GM23338 (cell line): ENCODE data around the gene ZMYND11. TPM values are rescaled to one million over a fixed set of nuclear protein-coding genes. Genes with fewer than 3 reads are reported as not detected.

ENCODE experiments used
- ATAC-seq: fragments of 200-7000 bp; cut with Tn5 transposase; 3 replicates; pipeline ENCODE4 v1.9.1; 2020
- DNase-seq: peaks from one replicate; pipeline ENCODE4 v3.0.0-alpha.2; 2015; ENCODE audit warnings: low spot score
- H2AFZ ChIP-seq: fragments of 200-600 bp; sonication (generic); 2 replicates; pipeline ENCODE4 v1.8.0; 2016; ENCODE audit warnings: antibody characterized with exemption, mild to moderate bottlenecking, moderate library complexity
- H3F3A ChIP-seq: fragments of 200-600 bp; sonication (generic); replicated peaks from 2 replicates; pipeline ENCODE4 v1.8.0; 2017; ENCODE audit warnings: antibody characterized with exemption, mixed run types, low read depth
- H3K27ac ChIP-seq: fragments of 200-600 bp; sonication (generic); 2 replicates; pipeline ENCODE4 v1.6.1; 2016; ENCODE audit warnings: low read depth
- H3K27me3 ChIP-seq: fragments of 200-600 bp; sonication (generic); 2 replicates; pipeline ENCODE4 v1.8.0; 2016; ENCODE audit warnings: mild to moderate bottlenecking, mixed run types, moderate library complexity; ENCODE audit not compliant: insufficient read depth
- H3K36me3 ChIP-seq: fragments of 200-600 bp; sonication (generic); 2 replicates; pipeline ENCODE4 v1.8.0; 2016; ENCODE audit warnings: mild to moderate bottlenecking; ENCODE audit not compliant: insufficient read depth
- H3K4me1 ChIP-seq: fragments of 200-600 bp; sonication (generic); 2 replicates; pipeline ENCODE4 v1.8.0; 2016; ENCODE audit warnings: mild to moderate bottlenecking, moderate library complexity; ENCODE audit not compliant: insufficient read depth
- H3K4me2 ChIP-seq: fragments of 200-600 bp; sonication (generic); 2 replicates; pipeline ENCODE4 v1.7.1; 2017; ENCODE audit warnings: mixed run types
- H3K4me3 ChIP-seq: fragments of 200-600 bp; sonication (generic); 2 replicates; pipeline ENCODE4 v1.6.1; 2016; ENCODE audit warnings: mixed run types
- H3K79me2 ChIP-seq: fragments of 200-600 bp; sonication (generic); replicated peaks from 2 replicates; pipeline ENCODE4 v1.8.0; 2017; ENCODE audit warnings: mild to moderate bottlenecking; ENCODE audit not compliant: insufficient read depth
- H3K9me2 ChIP-seq: fragments of 200-600 bp; sonication (generic); 2 replicates; pipeline ENCODE4 v1.8.0; 2017; ENCODE audit not compliant: insufficient read depth
- H4K20me1 ChIP-seq: fragments of 200-600 bp; sonication (generic); replicated peaks from 2 replicates; pipeline ENCODE4 v1.8.0; 2017; ENCODE audit warnings: mild to moderate bottlenecking; ENCODE audit not compliant: insufficient read depth
- H3K27ac Mint-ChIP-seq: 2 replicates; pipeline ENCODE4 v1.8.0; 2020; ENCODE audit warnings: inconsistent platforms, mild to moderate bottlenecking, moderate library complexity, mixed read lengths
- H3K27me3 Mint-ChIP-seq: 3 replicates; pipeline ENCODE4 v1.8.0; 2022; ENCODE audit warnings: low read depth, mild to moderate bottlenecking, moderate library complexity, mixed read lengths, inconsistent platforms; ENCODE audit not compliant: insufficient read depth, poor library complexity
- H3K36me3 Mint-ChIP-seq: 3 replicates; pipeline ENCODE4 v1.8.0; 2021; ENCODE audit warnings: low read depth, mild to moderate bottlenecking, inconsistent platforms, moderate library complexity, mixed read lengths
- H3K4me1 Mint-ChIP-seq: 3 replicates; pipeline ENCODE4 v1.8.0; 2020; ENCODE audit warnings: mild to moderate bottlenecking, inconsistent platforms, mixed read lengths
- H3K4me3 Mint-ChIP-seq: 3 replicates; pipeline ENCODE4 v1.8.0; 2021; ENCODE audit warnings: moderate library complexity, mild to moderate bottlenecking, inconsistent platforms, mixed read lengths
- H3K9me3 Mint-ChIP-seq: 3 replicates; pipeline ENCODE4 v1.8.0; 2020; ENCODE audit warnings: moderate library complexity, mild to moderate bottlenecking, inconsistent platforms, mixed read lengths
- CTCF ChIP-seq, 2 experiments: fragments of 200-600 bp in 1 of 2; sonication (generic) in 1 of 2; conservative IDR thresholded peaks; 2 replicates each; pipeline versions ENCODE4 v1.5.1 to v1.6.1; 2016 to 2017; ENCODE audit warnings: antibody characterized with exemption in 2 of 2, low read depth in 2 of 2, mild to moderate bottlenecking in 2 of 2, moderate library complexity in 1 of 2
- ETS1 ChIP-seq: IDR thresholded peaks from 2 replicates; pipeline ENCODE4 v1.6.1; 2016; ENCODE audit warnings: antibody characterized with exemption
- EZH2 ChIP-seq: fragments of 200-600 bp; sonication (generic); IDR thresholded peaks from one replicate; pipeline ENCODE4 v1.8.0; 2017; ENCODE audit warnings: antibody characterized with exemption, mild to moderate bottlenecking, low read depth; ENCODE audit not compliant: unreplicated experiment
- NANOG ChIP-seq: IDR thresholded peaks from 2 replicates; pipeline ENCODE4 v1.6.1; 2016; ENCODE audit warnings: antibody characterized with exemption, borderline replicate concordance
- POLR2AphosphoS5 ChIP-seq: IDR thresholded peaks from 2 replicates; pipeline ENCODE4 v1.6.1; 2016; ENCODE audit warnings: antibody characterized with exemption, low read depth
- REST ChIP-seq: IDR thresholded peaks from one replicate; pipeline ENCODE4 v1.6.1; 2018; ENCODE audit warnings: antibody characterized with exemption; ENCODE audit not compliant: unreplicated experiment
- ZNF114 ChIP-seq: fragments of 250-450 bp; sonication (Bioruptor Pico); IDR thresholded peaks from 2 replicates; pipeline ENCODE4 v1.5.0; 2020; ENCODE audit warnings: mild to moderate bottlenecking, moderate library complexity
- ZNF331 ChIP-seq: fragments of 250-450 bp; sonication (Bioruptor Pico); IDR thresholded peaks from 2 replicates; pipeline ENCODE4 v1.5.0; 2020; ENCODE audit warnings: low read depth, mild to moderate bottlenecking, moderate library complexity
- ZNF462 ChIP-seq: fragments of 250-450 bp; sonication (Bioruptor Pico); IDR thresholded peaks from 2 replicates; pipeline ENCODE4 v1.5.0; 2020; ENCODE audit warnings: mild to moderate bottlenecking, moderate library complexity
- polyA plus RNA-seq: library from polyadenylated mRNA; unstranded; fragments of >200 nt; fragmentation: Nextera tagmentation; extraction: Ambion mirVana; gene quantifications from 2 replicates; pipeline ENCODE4 v1.2.1, GENCODE V29; 2016
- total RNA-seq: library from RNA; depleted of rRNA; stranded (reverse); fragments of >200 nt; shearing (Covaris generic); gene quantifications from 2 replicates; pipeline ENCODE4 v1.2.3, GENCODE V29; 2014

The ZMYND11 gene
- total and polyA plus RNA-seq, 2 experiments from 2014 or later = 8.9 to 16.9 TPM

GRCh38 chr10:287814-288213, 152.6 kb downstream of the ZMYND11 start (continued):
- TF ChIP-seq ZNF462 (0 out of 2 replicates have a peak, but pooled peaks have one; percentile 31), POLR2AphosphoS5 (no peak), ETS1 (no peak), ZNF331 (CRISPR knock-in tag) (no peak)

GRCh38 chr10:288316-289200, 153.3 kb downstream of the ZMYND11 start:
- Mint-ChIP-seq H3K4me1 (peaks cover 2% of the 10 kb centered on the region; the same call in 1 of the 3 replicates), H3K27ac (no peak overlapping the region), H3K9me3 (no peaks in the 10 kb centered on the region), H3K27me3 (peaks cover 11% of the 10 kb centered on the region), H3K36me3 (peaks cover 9% of the 10 kb centered on the region; the same call in 2 of the 3 replicates), H3K4me3 (no peak overlapping the region)
- Histone ChIP-seq H3K79me2 (no peaks in the 10 kb centered on the region), H3K4me1 (no peaks in the 10 kb centered on the region), H3K27me3 (no peaks in the 10 kb centered on the region), H3K27ac (0 out of 2 replicates have a peak overlapping the region, but pooled peaks have one; percentile 39), H3K36me3 (no peaks in the 10 kb centered on the region), H3K4me2 (no peak overlapping the region), H3F3A (no peaks in the 10 kb centered on the region), H2AFZ (no peak overlapping the region), H3K4me3 (no peak overlapping the region), H3K9me2 (no peaks in the 10 kb centered on the region), H4K20me1 (no peaks in the 10 kb centered on the region)
- DNase-seq (no peak), ATAC-seq (no peak)
- no peak for TF ChIP-seq ZNF114 (CRISPR knock-in tag)
- no peak for TF ChIP-seq ETS1
- TF ChIP-seq CTCF (conservative IDR thresholded peaks at IDR 0.05; ENCODE audit: low read depth in 2 of 2) = no peak
- TF ChIP-seq NANOG = no peak
- TF ChIP-seq POLR2AphosphoS5 = no peak
- no peak for TF ChIP-seq EZH2
- TF ChIP-seq REST = no peak
